ENCODE results near the gene KRTAP6-2. TPM values are rescaled to one million over a fixed set of nuclear protein-coding genes. Genes with fewer than 3 reads are reported as not detected.

Gene KRTAP6-2
- total and polyA plus RNA-seq, 2 of the 8 experiments (the other 6 are each of a cell fraction or from before 2014, with no cell fraction given), result not detected

- no peak within 1 kb of the TSS for H3K23ac ChIP-seq (ENCODE audit: insufficient read length)
- WGBS, 2 experiments (ENCODE audit: extremely low coverage in 1 of 2, insufficient coverage in 1 of 2, insufficient read length in 1 of 2, insufficient replicate concordance in 2 of 2, low coverage in 1 of 2, low lambda C conversion rate in 2 of 2, missing lambda C conversion rate in 1 of 2), result 95% methylated on average over 4 of the region's 4 CpGs; no CpG with 5 or more reads in 1 of the 2 experiments
- H3K27ac ChIP-seq (ENCODE audit: low read depth, low read length), result no peak within 1 kb of the TSS
- TF ChIP-seq RFX5 (IDR thresholded peaks at IDR 0.05; ENCODE audit: borderline replicate concordance, low read depth, low read length) (no peak), KDM5A (IDR thresholded peaks at IDR 0.05; ENCODE audit: low read length) (no peak)
Measured at GRCh38 chr21:30592140-30592539, 6.6 kb downstream of the KRTAP6-2 start, which contains the start of gene KRTAP6-3. Gene KRTAP6-3, plus strand, starts transcription at chr21:30592440. Its CDS starts 6 bp downstream, at chr21:30592446.

More at GRCh38 chr21:30592140-30592539, 6.6 kb downstream of the KRTAP6-2 start, which contains the start of gene KRTAP6-3:
- Histone ChIP-seq H2BK12ac (ENCODE audit: low read depth, low read length) (no peak within 1 kb of the TSS), H2BK120ac (replicated peaks; ENCODE audit: low read depth, low read length) (no peak within 1 kb of the TSS), H3K9me3 (ENCODE audit: insufficient read depth in 2 of 2, low read depth in 1 of 2, low read length in 1 of 2) (no peaks in the 10 kb centered on the region), H3K4me1 (replicated peaks in 1 of 4; ENCODE audit: control insufficient read depth in 3 of 4, insufficient read depth in 4 of 4, low read length in 3 of 4) (no peaks in the 10 kb centered on the region), H2BK15ac (ENCODE audit: low read length) (no peak within 1 kb of the TSS), H3K14ac (ENCODE audit: insufficient read length) (no peak within 1 kb of the TSS), H3K27me3 (replicated peaks in 1 of 4; ENCODE audit: control insufficient read depth in 3 of 4, extremely low read depth in 1 of 4, insufficient read depth in 3 of 4, low read length in 3 of 4) (no peaks in the 10 kb centered on the region), H2BK20ac (ENCODE audit: low read length) (no peak within 1 kb of the TSS), H3K18ac (ENCODE audit: extremely low read depth, low read length) (no peak within 1 kb of the TSS), H2AK5ac (ENCODE audit: low read depth, low read length) (no peak within 1 kb of the TSS), H3K4me3 (ENCODE audit: extremely low read depth in 1 of 4, insufficient read depth in 2 of 4, low read depth in 3 of 4, low read length in 4 of 4) (no peak within 1 kb of the TSS), H3K56ac (replicated peaks; ENCODE audit: insufficient read length, low read depth, low read length) (no peak within 1 kb of the TSS), H4K20me1 (replicated peaks in 1 of 2; ENCODE audit: control insufficient read depth in 1 of 2, insufficient read depth in 2 of 2, low read length in 2 of 2) (no peaks in the 10 kb centered on the region), H3K4ac (replicated peaks; ENCODE audit: insufficient read length, low read depth, low read length) (no peak within 1 kb of the TSS), H3K4me2 (ENCODE audit: insufficient read depth in 1 of 2, low read depth in 2 of 2, low read length in 2 of 2) (no peak within 1 kb of the TSS), H4K91ac (replicated peaks; ENCODE audit: insufficient read length, low read length) (no peak within 1 kb of the TSS), H3K9ac (replicated peaks in 1 of 4; ENCODE audit: extremely low read depth in 1 of 4, low read depth in 3 of 4, low read length in 3 of 4) (no peak within 1 kb of the TSS), H3K36me3 (ENCODE audit: control insufficient read depth in 2 of 4, insufficient read depth in 4 of 4, low read length in 3 of 4) (no peaks in the 10 kb centered on the region), H2AFZ (ENCODE audit: low read length) (no peak within 1 kb of the TSS), H3K23me2 (ENCODE audit: low read depth, low read length) (no peaks in the 10 kb centered on the region), H4K8ac (ENCODE audit: extremely low read depth, insufficient read depth, low read length) (no peak within 1 kb of the TSS), H3K79me1 (ENCODE audit: low read depth, low read length) (no peaks in the 10 kb centered on the region), H3K79me2 (ENCODE audit: control insufficient read depth in 1 of 2, insufficient read depth in 2 of 2, low read length in 2 of 2) (no peaks in the 10 kb centered on the region), H4K5ac (ENCODE audit: insufficient read length, low read depth, low read length) (no peak within 1 kb of the TSS), H2BK5ac (ENCODE audit: low read depth, low read length) (no peak within 1 kb of the TSS)
- FAIRE-seq (no peak), DNase-seq (ENCODE audit: low read depth in 1 of 2, low spot score in 2 of 2) (no peak)
- ChIA-PET CTCF (ENCODE audit: partially characterized antibody) (no interaction called here), POLR2A (ENCODE audit: partially characterized antibody) (no interaction called here)
